Stimulated activated CD4-positive, alpha-beta T cell treated with anti-CD3 and anti-CD28 coated beads, Interleukin-12 subunit alpha, Interleukin-12 subunit beta, amount 100 ng/mL, for 4 hours (primary cell): Measurements from ENCODE around the gene P2RY2.
"Not testable (repeated sequence)": the region's sequence is repeated elsewhere in the genome, so short reads cannot be mapped to it uniquely, and the experiment has no call there.

Experiments used
- DNase-seq: peaks from one replicate; pipeline ENCODE4 v3.0.0-alpha.2; 2020

Gene P2RY2

DNA sequence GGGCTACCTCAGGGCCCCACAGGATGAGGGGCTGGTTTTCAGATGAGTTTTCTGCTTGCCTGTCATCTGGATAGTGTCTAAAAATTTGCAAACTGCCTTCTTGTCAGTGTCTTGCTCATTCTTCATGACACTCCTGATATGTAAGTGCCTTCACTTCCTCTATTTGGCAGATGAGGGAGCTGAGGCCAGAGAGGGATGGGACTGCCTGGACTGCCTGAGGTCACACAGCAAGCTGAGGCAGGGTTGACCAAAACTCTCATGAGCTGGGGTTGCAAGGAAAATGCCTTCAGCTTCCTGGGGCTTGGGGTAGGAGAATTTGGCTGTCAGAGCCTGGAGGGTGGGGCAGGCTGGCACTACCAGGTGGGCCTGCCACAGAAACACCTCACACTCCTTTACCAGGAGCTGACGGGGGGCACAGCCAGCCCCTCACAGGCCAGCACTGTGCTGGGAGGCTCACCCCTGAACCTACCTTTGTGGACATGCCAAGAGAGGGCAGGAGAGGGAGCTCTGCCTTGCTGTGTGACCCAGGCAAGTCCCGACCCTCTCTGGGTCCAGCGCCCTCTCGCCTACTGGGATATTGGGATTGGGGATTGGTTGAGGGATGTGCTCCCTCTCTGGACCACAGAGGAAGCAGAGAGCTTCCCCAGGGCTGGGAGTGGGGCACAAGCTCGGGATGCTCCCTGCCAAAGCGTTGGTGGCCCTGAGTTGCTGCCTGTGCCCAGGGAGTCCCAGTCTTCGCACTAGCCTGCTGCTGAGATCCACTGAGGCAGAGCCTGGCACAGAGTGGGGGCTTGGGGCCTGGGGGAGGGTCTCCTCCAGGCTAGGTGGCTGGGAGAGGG lies 52.2 kb downstream of the P2RY2 start:
- no peak for DNase-seq

DNA sequence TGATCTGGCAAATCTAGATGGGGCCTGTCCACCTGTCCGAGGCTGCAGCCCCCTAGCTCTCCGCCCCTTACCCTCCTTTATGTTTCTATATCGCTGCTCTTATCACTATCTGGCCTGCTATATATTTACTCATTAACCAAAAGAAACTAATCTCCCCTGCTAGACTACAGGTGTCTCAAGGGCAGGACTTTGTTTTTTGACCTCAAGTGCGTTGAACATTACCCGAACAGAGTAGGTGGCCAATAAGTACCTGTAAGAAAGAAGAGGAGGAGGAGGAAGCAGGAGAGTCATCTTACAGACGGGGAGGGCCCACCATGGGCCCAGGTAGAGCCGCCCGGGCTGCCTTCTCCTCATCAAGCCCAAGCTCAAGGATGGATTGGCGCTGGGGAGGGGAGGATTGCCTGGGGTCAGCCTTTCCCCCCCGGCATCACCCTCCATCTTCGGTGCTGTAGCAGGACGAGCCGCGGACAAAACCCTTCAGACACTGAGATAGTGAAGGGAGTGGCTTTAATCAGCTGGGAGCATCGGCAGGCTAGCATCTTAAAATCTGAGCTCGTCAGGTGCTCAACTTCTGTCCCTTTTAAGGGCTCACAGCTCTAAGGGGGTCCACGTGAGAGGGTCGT lies 52.9 kb downstream of the P2RY2 start:
- no peak for DNase-seq

DNA sequence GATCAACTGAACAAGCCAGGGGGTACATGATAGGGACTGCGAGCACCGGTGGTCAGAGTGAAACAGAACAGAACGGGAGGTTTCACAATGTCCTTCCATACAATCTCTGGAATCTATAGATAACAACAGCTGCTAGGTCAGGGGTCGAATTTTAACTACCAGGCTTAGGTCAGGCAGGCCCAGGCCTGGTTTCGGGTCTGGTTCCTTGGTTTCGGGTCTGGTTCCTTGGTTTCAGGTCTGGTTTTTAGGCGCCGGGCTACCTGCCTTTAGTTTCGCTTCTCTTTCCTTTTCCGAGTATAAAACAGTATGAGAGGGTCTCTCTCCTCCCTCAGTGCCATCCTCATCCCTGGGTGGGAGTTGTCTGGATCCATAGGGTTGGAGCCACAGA lies 53.4 kb downstream of the P2RY2 start:
- not testable (repeated sequence) for DNase-seq

DNA sequence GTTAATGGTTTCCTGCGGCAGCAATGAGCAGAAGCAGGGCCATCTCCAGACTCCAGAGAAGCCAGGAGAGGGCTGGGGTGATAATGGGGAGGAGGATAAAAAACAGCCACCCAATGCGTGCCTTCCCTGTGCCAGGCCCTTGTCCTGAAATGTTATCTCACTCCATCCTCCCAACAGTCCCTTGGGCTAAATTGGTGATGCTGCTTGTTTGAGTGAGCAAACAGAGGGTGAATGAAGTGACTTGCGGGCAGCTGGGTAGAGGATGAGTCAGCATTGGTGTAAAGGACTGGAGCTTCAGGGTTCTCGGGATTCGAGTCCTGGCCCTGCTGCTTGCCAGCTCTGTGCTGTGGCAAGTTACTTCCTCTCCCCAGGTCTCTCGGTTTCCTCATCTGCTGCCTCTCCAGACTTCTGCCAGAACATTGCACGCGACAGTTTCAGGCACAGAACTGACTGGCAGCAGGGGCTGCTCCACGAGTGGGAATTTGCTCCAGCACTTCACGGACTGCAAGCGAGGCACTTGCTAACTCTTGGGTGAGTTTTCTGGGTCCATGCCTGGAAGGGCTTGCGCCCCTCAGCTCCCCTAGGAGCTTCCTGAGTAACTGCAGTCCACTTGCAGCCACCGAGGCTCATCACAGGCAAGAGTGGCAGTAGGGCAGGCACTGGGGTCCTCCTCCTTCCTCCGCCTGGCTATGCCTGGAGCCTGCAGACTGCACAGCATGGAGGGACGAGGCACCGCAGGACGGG lies 54.0 kb downstream of the P2RY2 start, which contains the start of gene P2RY6:
P2RY6 (plus strand) TSS at position 403 of the 744 bp plus-strand sequence. CDS start 24,181 bp downstream, outside the sequence.
- no peak for DNase-seq

DNA sequence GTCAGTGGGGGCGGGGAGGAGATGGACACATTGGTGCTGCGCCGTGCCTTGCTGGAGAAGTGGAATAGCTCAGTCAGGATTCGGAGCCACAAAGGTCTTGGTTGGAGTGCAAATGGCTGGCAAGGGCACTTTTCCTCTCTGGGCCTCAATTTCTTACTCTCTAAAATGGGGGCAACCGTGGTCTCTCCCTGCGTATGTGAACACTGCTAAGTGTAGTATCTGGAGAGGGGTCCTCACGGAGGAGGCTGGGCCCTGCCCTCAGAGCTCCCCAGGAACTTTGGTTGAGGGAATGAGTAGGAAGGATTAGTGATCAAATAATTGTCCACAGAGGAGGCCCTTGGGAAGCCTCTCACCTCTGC lies 54.6 kb downstream of the P2RY2 start:
- no peak for DNase-seq

DNA sequence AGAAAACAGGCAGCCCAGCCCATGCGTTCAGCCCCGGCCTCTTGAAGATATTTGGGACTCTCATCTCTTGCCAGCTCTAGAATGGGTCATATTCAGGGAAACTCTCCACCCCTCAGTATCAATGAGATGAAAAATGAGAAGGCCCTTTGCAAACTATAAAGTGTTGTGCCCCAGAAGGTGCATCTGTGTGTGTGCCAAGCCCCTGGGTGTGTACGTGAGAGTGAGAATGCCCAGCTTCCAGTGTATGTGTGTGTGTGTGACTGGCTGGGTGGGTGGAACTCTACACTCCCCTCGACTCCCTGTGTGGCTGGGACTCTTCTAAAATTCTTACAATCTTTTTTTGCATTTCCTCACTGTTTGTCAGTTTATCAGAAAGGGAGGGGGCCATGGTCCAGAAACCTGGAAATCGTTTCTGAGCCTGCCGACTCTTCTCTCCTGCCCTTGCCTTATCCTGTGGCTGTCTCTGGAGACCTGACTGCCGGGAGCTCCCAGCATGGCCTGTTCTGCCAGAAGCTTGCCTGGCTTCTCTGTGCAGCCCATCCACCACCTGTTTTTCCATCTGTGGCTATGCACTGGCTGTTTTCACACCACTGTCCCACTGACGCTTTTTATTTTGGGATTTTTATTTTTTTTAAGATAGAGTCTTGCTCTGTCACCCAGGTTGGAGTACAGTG lies 55.3 kb downstream of the P2RY2 start:
- DNase-seq = no peak

DNA sequence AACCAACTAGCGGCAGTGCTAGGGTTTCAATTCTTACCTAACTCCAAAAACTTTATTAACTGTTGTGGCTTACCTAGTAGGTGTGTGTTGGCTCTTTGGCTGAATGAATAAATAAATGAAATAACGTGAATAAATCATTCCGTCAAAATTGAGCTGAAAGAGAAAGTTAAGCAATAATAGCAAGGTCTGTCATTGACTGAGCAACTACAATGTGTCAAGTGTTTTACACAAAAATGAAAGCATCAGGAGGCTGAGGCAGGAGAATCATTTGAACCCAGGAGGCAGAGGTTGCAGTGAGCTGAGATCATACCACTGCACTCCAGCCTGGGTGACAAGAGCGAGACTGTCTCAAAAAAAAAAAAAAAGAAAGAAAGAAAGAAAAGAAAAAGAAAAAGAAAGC lies 56.1 kb downstream of the P2RY2 start:
- not testable (repeated sequence) for DNase-seq

DNA sequence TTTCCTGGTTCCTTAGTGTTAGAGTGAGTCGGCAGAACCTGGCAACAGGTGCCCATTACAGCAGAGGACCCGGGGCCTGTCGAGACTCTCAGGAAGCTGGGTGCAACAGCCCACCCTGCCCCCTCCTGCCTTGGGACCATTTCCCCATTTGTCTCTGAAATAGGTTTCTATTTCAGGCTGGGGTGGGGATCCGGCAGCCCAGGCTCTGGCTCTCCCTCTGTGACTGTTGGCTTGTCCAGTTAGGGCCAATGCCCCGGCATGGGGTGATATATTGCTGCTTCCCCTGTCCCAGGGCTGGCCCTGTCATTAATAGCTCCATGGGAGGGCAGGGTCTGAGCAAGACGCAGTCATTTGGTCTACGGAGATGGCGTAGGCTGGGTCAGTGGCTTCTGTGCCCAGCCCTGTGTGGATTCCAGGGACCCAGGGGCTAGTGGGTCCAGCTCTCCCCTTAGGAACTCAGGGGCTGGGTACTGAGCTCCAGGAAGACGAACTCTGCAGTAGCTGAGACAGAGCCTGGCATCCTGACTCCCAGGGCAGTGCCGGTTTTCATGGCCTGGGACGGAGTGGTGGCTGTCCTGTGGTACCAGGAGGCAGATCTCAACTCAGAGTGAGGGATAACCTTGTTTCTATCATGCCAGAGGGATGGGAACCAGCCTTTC lies 56.8 kb downstream of the P2RY2 start:
- no peak for DNase-seq

DNA sequence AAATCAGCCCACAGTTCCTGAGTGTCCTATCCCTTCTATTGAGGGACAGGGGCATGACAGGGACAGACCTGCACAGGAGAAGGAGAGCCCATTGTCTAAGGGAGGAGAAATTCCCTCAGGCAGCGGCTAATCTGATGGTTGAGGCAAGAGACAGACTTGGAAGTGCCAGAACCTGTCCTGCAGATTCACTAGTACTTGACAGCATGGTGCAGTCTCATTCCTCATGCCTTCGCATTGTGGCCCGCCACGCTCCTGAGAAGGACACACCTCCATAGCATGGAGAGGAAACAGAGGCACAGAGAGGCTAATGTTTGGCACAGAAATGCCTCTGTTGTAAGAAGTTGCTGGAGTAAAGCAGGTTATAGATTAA lies 57.3 kb downstream of the P2RY2 start:
- DNase-seq = no peak

DNA sequence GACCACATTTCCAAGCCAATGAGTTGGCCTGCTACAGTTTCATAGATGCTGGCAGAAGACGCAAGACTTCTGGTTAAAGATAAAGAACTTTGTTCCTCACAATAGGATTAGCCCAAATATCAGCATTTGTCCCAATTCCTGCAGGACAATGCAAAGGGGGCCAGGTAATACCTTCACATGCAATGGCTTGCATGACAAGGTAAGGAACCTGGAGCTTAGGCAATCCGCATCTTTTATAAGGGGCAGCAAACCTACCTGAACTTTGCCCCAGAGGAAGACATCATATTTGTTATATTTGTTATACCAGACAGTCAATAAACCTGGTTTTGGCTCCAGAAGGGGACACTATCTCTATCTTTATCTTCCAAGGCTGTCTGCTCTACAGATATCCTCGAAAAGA lies 59.4 kb downstream of the P2RY2 start:
- DNase-seq = no peak

DNA sequence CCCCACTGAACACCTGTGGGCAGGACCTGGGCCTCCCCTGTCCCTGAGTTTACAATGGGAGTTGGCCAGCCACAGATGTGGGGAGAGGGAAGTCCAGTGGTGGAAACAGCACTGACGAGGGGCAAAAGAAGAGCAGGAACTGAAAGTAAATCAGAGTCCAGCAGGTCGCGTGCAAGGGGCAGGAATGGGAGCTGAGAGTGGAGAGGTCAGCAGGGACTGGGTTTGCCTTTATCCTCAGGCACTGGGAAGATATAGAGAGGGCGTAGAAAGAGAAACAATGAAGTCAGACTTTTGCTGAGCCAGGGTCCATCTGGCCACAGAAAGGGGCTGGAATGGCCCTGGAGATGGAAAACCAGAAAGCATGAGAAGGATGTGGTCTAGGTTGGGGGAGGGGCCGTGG lies 62.5 kb downstream of the P2RY2 start:
- DNase-seq = no peak

DNA sequence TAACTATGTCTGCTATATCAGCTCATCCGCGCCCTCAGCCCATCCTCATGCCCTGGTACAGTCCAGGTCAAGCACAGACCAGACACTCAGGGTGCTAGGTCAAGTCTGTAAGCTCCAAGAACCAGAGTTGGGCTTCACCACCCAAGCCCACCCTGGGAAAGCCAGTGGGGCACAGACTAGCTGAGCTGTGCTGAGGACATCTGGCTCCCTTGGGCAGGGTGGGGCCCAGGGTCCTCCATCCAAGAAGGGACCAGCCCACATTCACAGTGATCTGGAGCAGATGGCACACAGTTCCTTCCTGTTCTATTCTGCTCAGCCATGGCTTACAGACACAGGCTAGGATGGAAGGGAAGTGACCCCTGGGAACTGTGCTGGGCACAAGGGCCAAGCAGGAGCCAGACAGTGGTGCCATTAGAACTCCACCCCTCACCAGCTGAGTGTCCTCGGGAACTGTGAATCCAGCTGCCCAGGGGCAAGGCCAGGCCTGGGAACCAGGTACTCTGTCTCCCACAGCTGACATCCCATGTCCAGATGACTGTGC lies 63.2 kb downstream of the P2RY2 start:
- no peak for DNase-seq

DNA sequence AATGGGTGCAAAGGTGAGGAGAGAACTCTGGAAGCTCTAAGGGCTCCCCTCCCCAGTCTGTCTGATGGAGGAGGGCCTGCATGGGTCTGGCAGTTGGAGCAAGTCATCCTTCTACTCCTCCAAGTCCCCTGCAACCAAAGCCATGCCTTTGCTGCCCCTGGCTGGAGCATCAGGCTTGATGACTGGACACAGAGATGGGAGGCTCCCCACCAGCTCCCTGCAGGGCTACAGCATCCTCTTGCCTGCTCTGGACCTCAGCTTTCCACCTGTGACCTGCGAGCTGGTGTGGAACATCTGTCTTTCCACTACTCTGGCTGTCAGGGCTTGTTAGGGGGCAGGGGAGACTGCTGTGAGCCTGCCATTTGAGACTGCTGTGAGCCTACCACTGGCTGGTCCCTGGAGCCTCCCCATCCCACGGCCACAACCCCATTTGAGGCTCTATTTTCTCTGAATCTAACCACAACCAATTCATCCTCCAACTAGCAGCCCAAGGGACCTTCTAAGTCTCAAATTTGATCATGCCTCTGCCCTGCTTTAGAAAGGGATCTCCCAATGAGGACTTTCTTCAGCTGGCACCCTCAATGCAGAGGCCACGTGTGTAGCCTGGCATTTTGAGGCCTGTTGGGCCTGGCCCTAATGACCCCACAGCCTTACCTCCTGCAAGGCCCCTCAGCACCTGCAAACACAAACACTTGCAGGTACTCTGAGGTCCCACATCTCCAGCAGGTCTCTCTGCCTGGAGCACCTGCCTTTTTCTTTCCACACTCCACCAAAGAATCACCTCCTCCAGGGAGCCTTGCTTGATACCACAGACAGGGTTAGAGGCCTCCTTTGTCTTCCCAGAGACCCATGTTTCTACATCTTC lies 63.9 kb downstream of the P2RY2 start:
- DNase-seq = no peak

DNA sequence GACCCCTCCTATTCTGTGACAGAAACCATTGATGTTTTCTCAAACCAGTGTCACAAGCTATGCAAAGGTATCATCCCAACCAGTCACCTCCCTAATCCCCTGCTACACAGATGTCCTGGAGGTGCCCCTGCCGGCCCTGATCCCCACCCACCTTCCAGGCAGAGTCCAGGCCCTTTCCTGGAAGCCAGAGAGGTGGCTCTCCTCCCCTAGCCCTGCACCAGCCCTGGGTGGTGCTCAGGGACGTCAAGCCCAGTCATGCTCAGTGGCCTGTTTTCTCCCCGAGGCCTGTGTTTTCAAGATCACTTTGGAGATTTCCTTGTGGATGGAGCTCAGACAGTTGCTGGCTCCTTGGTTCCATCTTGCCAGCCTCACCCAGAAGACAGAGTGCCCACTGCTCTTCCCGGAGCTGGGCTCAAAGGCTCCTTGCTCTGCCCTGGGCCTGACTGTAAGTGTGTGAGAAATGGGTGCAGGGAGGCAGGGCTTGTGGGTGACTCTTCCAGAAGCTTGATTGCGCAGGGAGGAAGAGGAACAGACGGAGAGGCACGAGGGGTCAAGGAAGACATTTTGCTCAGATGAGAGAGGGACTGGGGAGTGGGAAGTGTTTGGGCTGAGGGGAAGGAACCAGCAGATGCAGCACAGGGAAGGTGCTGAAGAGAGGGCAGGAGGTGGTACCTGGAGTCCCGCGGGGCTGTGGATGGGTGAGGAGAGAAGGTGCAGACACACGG lies 65.4 kb downstream of the P2RY2 start:
- DNase-seq = no peak

DNA sequence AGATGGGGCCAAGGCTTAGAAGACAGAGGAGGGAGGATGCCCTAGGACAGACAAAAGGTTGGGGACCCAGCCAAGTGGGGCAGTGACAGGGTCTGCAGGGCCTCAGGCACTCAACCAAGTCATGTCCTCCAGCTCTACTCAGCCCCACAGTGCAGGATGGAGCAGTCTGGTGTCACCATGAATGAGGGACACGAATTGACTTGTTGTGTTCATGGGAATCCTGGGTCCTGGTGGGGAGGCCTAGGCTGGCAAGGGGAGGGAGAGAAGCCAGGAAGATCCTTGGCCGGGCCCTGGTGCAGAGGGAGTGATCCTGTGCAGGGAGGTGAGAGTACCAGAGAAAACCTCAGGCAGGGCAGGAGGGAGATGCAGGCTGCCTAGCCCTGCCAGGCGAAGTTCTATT lies 66.0 kb downstream of the P2RY2 start:
- DNase-seq = no peak

DNA sequence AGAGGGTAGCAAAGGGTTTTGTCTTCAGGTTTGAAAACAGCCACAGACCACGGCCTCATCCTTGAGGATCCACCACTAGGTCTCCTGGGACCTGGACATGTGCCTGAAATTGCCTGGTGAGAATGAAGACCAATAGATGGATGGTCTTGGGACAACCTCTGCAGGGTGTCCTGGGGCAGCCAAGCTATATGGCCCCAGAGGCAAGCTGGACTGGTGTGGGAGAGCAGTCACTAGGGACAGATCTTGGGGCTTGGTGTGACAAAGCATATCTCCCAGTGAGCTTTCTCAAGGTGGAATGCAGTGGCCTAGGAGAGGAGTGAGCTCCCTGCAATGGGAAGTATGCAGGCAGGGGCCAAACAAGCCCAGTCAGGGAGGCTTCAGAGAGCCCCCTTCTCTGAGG lies 67.6 kb downstream of the P2RY2 start:
- no peak for DNase-seq
